MCF 10A (cell line): ENCODE measurements around the gene ACOT9. TPM values are rescaled to one million over a fixed set of nuclear protein-coding genes. Genes with fewer than 3 reads are reported as not detected.

Source experiments
- BruUV-seq: library from RNA; stranded (reverse); fragments of 400-500 nt; replicated peaks from 2 replicates; lab custom pipeline; 2021; lab: Mats Ljungman, UMichigan
- CTCF ChIA-PET: fragments of 300-600 bp; sonication (Branson Sonifier 250); formaldehyde crosslinking; extraction: SDS; loops from one replicate; lab custom pipeline; 2021; ENCODE audit warnings: antibody characterized with exemption, inconsistent platforms; lab: Yijun Ruan, JAX
- POLR2A ChIA-PET: fragments of 300-600, 350-650 bp; sonication (Branson Sonifier 250); formaldehyde crosslinking; extraction: SDS; loops from one replicate; lab custom pipeline; 2020; ENCODE audit warnings: antibody characterized with exemption, inconsistent platforms; lab: Yijun Ruan, JAX
- DNase-seq: peaks from one replicate; pipeline ENCODE4 v3.0.0-alpha.2; 2018; ENCODE audit not compliant: unreplicated experiment
- H3K27ac Mint-ChIP-seq: one replicate; pipeline ENCODE4 v1.8.0; 2022; ENCODE audit warnings: mild to moderate bottlenecking, low read depth, mixed read lengths; ENCODE audit not compliant: unreplicated experiment
- H3K27me3 Mint-ChIP-seq: one replicate; pipeline ENCODE4 v1.8.0; 2022; ENCODE audit warnings: mixed read lengths; ENCODE audit not compliant: insufficient read depth, unreplicated experiment
- H3K36me3 Mint-ChIP-seq: one replicate; pipeline ENCODE4 v1.8.0; 2022; ENCODE audit warnings: mild to moderate bottlenecking, moderate library complexity, mixed read lengths; ENCODE audit not compliant: insufficient read depth, unreplicated experiment
- H3K4me1 Mint-ChIP-seq: one replicate; pipeline ENCODE4 v1.8.0; 2022; ENCODE audit warnings: mixed read lengths; ENCODE audit not compliant: insufficient read depth, unreplicated experiment
- H3K4me3 Mint-ChIP-seq: one replicate; pipeline ENCODE4 v1.8.0; 2022; ENCODE audit warnings: mild to moderate bottlenecking, moderate library complexity, mixed read lengths; ENCODE audit not compliant: unreplicated experiment
- H3K9me3 Mint-ChIP-seq: one replicate; pipeline ENCODE4 v1.8.0; 2022; ENCODE audit warnings: mixed read lengths; ENCODE audit not compliant: unreplicated experiment
- CTCF ChIP-seq: fragments of 200-600 bp; IDR thresholded peaks from one replicate; pipeline ENCODE4 v1.8.0; 2022; ENCODE audit warnings: antibody characterized with exemption, mild to moderate bottlenecking; ENCODE audit not compliant: unreplicated experiment
- intact Hi-C: fragments of 100-400 bp; cut with micrococcal nuclease; formaldehyde crosslinking; loops from 2 replicates; pipeline ENCODE4 v1.14.1; 2022
- total RNA-seq: library from RNA; stranded (reverse); gene quantifications from 2 replicates; pipeline ENCODE4 v1.2.3, GENCODE V29; 2022

ACOT9 gene
- total RNA-seq, 1 experiment from 2014 or later, result 83.9 TPM

GRCh38 chrX:23756165-23756564 lies 13.1 kb upstream of the ACOT9 start:
- CTCF ChIA-PET, result interaction anchor here (2.5 kb wide), 1 partner anchor 146 kb away, joined by 23 read pairs; no protein-coding TSS in a partner anchor
- peaks cover 6% of the 10 kb centered on the region for H3K4me1 Mint-ChIP-seq
- H3K27ac Mint-ChIP-seq, result no peak overlapping the region
- intact Hi-C loops, result loop anchor here (1.0 to 2.0 kb wide), 3 partner anchors 25 to 146 kb away; no protein-coding TSS in a partner anchor
- no peaks in the 10 kb centered on the region for H3K9me3 Mint-ChIP-seq
- peak; percentile 79 for DNase-seq
- H3K27me3 Mint-ChIP-seq, result no peaks in the 10 kb centered on the region
- peak; percentile 65 for TF ChIP-seq CTCF
- no TSS peak for BruUV-seq
- no peaks in the 10 kb centered on the region for H3K36me3 Mint-ChIP-seq
- POLR2A ChIA-PET, result no interaction called here
- no peak overlapping the region for H3K4me3 Mint-ChIP-seq

GRCh38 chrX:23754664-23755063 lies 11.6 kb upstream of the ACOT9 start:
- CTCF ChIA-PET, result no interaction called here
- H3K27ac Mint-ChIP-seq, result no peak overlapping the region
- no peak overlapping the region for H3K4me3 Mint-ChIP-seq
- peaks cover 6% of the 10 kb centered on the region for H3K4me1 Mint-ChIP-seq
- TF ChIP-seq CTCF, result no peak
- no peaks in the 10 kb centered on the region for H3K27me3 Mint-ChIP-seq
- no peaks in the 10 kb centered on the region for H3K9me3 Mint-ChIP-seq
- POLR2A ChIA-PET, result no interaction called here
- no peaks in the 10 kb centered on the region for H3K36me3 Mint-ChIP-seq
- DNase-seq, result no peak
- intact Hi-C loops, result no loop called here
- no TSS peak for BruUV-seq

- ChIA-PET POLR2A (interaction anchor here (0.6 to 1.1 kb wide), 5 partner anchors 10 to 195 kb away, joined by 3 to 4 read pairs (median 3); partner anchors contain the start of gene ACOT9), CTCF (interaction anchor here (0.7 kb wide), 2 partner anchors 24 to 54 kb away, joined by 3 read pairs; no protein-coding TSS in a partner anchor)
- intact Hi-C loops, result no loop called here
- Mint-ChIP-seq H3K4me1 (peaks cover 6% of the 10 kb centered on the region), H3K36me3 (no peaks in the 10 kb centered on the region), H3K27ac (no peak overlapping the region), H3K4me3 (no peak overlapping the region), H3K27me3 (no peaks in the 10 kb centered on the region), H3K9me3 (no peaks in the 10 kb centered on the region)
- DNase-seq, result no peak
- no TSS peak for BruUV-seq
- no peak for TF ChIP-seq CTCF
Observed at GRCh38 chrX:23752740-23753415, 9.8 kb upstream of the ACOT9 start.

- Mint-ChIP-seq H3K4me1 (peaks cover 6% of the 10 kb centered on the region), H3K36me3 (no peaks in the 10 kb centered on the region), H3K27me3 (no peaks in the 10 kb centered on the region), H3K27ac (no peak overlapping the region), H3K4me3 (no peak overlapping the region), H3K9me3 (no peaks in the 10 kb centered on the region)
- intact Hi-C loops, result no loop called here
- CTCF ChIA-PET, result interaction anchor here (1.4 kb wide), 1 partner anchor 153 kb away, joined by 4 read pairs; no protein-coding TSS in a partner anchor
- POLR2A ChIA-PET, result no interaction called here
- BruUV-seq, result no TSS peak
- no peak for TF ChIP-seq CTCF
- DNase-seq, result no peak
Observed at GRCh38 chrX:23749576-23749975, 6.5 kb upstream of the ACOT9 start.
